GDM1 (cell line): ENCODE data around the gene TOMM70.

Experiments
- DNase-seq: peaks from one replicate; lab custom pipeline; 2025; lab: John Stamatoyannopoulos, UW

TOMM70 gene

DNA sequence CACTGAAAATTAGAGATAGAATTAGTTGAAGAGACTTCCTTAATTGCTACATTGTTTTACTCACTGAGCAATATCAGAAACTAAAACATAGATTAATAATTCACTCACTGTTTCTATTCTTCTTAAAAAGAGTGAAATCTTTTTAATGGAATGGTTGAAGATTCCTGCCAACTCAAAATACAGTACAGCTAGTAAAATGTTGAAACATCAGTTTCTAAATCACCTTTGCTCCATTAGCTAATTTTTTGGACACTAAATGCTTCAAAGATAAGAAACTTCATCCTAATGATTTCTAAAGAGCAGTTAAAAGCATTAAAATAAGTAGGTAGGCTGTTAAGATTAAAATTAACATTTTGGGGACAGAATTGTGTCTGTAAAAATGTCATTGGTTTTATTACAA lies 76.8 kb downstream of the TOMM70 start:
- no peak for DNase-seq

DNA sequence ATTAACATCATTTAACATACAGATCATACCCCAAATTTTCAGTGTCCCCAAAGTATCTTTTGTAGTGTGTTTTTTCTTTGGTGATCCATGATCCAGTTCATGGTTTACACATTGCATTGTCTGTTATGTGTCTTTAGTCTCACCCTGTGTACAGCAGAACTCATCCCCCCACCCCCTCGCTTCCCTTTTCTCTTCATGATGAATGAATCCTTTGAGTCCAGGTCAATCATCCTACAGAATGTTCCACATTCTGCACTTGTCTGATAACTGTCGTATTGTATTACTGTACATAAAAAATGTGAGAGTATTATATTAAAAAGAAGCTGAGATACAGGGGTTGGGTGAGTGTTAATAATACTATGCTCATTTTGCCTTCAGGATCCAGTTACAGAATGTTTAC lies 80.9 kb downstream of the TOMM70 start:
- DNase-seq: no peak

DNA sequence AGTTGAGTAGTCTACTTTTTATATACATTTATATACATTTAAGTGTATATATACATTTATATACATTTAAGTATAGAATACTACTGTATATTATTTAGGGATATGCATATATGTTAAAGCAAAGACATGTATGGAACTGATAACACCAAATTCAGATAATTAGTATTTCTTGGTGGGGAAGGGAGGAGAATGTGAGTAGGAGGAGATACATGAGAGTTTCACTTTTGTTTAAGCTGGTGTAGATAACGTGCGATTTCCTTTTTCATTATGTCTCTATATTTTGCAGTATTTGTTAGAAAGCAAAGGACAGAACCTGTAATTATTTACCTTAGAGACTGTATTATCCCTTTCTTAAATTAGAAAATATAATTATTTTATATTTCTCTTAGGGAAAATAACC lies 83.0 kb downstream of the TOMM70 start:
- DNase-seq: no peak

DNA sequence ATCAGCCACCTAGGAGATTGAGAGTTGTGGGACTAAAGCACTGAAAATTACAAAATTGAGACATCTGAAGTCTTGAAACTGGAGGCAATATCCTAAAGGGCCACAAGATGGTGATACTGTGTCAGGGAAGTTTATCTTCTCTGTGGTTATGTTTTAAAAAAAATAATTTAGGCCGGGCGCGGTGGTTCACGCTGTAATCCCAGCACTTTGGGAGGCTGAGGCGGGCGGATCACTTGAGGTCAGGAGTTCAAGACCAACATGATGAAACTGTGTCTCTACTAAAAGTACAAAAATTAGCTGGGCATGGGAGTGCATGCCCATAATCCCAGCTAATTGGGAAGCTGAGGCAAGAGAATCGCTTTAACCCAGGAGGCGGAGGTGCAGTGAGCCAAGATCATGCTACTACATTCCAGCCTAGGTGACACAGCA lies 84.2 kb downstream of the TOMM70 start:
- peak; percentile 27 for DNase-seq
